Stimulated activated CD4-positive, alpha-beta T cell treated with anti-CD3 and anti-CD28 coated beads, TNF-alpha, amount 100 ng/mL, for 48 hours (primary cell): Measurements from ENCODE around the gene MTMR1.

Source experiments
- DNase-seq, 3 donors: peaks; one replicate each; pipeline ENCODE4 v3.0.0-alpha.2; 2020; ENCODE audit warnings: low read depth in 3 of 3

Gene MTMR1

DNA sequence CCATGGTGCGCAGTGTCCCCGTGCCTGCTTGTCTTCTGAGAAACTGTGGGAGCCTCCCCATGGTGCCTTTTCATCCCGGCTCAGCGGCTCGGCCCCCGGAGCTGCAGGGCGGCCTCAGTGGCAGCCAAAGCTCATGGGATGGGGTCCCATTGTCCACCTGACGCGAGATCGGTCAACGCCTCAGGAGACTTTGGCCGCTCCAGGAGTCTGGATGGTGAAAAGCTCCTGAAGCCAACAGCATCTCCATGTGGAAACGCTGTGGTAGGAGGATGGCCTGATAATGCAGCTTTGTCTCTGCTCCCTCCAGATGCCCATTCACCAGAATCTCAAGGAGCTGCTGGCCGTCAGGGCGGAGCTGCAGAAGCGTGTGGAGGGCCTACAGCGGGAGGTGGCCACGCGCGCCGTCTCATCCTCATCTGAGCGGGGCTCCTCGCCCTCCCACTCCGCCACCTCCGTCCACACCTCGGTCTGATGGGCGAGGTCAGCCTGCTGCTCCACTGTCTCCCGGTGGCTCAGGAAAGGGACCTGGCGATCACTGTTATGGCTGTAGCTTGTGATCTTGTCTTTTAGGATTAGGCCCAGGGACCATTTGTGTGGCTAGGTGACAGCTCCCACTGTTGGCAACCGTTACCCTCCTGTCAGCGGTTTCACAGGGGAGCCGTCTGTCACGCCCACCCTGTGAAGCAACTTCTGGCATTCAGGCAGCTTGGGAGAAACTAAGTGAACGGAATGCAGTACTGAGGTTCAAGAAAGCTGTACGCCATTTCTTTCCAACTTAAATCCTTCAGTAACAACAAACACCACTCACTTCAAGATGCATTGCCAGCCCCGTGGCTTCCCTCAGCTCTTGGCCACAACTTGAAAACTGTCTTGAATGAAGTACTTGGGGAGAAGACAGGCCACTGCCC is 69.3 kb downstream of the MTMR1 start:
- DNase-seq, result no peak

DNA sequence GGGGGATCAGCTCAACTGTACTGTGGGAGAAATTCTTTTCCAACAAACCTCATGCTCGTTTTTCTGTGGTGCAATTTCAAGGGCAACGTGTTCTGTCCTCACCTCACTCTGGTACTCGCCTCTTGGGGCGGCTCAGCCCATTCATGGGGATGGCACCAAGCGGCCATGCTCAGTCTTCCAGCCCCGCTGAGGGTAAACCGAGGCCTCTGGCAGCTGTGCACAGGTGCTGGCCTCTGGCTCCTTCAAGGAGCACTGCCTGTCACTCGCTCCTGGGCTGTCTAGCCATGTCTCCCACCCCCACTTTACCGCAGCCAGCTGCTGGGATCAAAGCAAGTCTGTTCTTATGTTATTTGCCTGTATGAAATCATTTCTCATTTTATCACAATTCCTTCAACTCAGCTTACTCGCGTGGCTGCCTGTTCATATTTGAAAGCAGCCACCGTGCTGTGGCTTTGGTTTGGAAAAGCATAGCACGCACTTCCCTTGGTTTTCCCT is 70.2 kb downstream of the MTMR1 start:
- DNase-seq, result no peak

DNA sequence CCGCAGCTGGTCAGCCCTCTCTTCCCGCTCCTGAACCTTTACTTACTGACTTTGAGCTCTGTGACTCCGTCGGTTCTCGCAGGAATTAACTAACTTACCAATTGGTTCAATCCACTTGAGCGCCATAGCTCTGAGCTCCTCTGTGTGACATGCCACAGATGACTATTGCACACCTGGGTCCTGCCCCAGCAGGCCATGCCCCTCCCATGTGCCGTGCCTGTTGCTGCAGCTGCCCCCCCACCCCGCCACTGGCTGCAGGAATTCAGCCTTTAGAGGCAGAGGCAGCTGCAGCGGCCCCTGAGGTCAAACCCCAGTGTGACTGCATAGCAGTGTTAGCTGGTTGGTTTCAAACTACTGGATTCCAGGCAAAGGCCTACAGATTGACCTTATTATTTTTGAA is 70.6 kb downstream of the MTMR1 start:
- no peak for DNase-seq

DNA sequence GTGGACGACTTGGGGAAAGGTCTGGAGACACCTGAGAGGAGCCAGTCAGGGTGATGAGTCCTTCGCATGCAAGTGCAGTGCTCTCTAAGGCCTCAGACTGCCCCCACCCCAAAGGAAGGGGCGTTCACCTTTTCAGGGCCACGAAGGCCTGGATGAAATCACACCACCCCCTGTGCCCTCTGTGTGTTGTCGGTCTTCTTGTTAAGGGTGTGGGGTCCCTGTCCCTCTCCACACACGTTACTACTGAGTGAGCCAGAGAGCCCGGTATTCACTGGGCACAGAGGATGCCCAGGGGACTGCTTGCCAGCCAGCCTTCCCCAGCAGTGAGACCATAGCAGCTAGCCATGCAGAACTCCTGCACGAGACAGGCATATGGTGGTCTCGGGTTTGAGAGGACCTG is 72.0 kb downstream of the MTMR1 start:
- DNase-seq, result no peak

DNA sequence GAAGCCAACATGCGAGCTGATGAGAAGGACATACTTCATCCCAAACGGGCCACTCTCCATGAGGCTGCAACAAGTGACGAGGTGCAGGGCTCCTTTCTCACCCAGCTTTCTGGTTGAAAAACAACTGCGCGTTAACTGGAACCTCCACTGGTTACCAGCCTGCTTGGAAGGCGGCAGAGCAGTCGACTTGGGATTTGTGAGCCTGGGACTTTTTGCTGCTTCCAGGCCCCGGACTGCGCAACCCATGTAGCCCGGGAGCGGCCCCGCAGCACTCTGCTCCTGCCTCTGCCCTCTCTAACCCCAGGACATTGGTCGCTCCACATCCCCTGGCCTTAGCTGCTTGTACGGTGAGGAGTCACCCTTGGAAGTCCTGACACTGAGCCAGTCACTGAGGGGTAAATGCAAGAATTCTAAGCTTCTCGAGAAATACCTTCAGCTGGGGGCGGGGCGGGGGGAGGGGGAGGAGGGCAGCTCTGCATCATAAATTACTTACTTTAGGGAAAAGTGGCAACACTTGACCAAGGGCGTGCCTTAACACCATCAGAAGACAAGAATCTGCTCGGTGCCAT is 72.7 kb downstream of the MTMR1 start:
- DNase-seq, result no peak

DNA sequence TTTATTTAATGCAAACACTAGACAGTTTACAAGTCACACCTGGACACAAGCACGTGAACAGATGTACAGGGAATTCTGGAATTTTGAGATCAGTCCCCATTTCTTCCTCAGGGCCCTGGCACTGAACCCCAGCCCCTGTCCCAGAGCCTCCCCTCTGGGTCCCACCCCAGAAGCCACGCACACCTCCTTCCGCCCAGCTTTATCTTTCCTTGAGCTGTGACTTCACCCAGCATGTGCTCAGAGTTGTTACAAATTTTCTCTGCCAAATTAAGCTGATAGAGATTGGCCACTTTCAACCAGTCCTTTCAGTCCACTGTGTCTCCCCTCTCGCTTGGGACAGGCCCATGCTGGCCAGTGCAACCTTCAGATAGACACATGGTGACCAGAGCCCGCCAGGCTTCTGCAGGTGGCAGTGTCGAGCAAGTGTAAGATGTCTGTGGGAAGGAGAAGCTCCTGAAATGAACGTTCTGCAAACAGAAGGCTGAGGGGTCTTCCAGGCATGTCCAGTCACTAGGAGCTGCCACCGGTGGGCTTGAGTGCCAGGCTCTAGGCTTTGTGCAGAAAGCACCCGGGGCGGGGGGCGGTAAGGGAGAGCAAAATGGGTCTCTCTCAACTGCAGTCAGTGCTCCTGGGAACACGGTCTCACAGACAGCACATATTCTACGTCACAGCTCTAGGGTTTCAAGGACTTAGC is 73.3 kb downstream of the MTMR1 start:
- DNase-seq, result no peak

DNA sequence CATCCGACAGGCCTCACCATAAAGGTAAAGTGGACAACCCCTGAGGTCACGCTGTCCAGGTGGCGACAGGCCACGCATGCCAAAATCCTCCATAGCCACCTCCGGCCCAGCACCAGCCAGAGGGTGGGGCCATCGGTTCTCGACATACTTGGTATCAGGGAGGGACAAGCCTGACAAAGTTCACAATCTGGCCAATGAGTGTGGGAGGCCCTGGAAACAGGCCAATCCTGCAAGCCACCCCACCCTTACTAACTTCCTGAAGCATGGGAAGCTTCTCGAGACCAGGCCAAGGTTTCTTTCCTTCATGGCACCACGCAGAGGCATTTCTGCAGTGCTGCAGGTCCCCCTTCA is 73.8 kb downstream of the MTMR1 start:
- DNase-seq, result no peak

DNA sequence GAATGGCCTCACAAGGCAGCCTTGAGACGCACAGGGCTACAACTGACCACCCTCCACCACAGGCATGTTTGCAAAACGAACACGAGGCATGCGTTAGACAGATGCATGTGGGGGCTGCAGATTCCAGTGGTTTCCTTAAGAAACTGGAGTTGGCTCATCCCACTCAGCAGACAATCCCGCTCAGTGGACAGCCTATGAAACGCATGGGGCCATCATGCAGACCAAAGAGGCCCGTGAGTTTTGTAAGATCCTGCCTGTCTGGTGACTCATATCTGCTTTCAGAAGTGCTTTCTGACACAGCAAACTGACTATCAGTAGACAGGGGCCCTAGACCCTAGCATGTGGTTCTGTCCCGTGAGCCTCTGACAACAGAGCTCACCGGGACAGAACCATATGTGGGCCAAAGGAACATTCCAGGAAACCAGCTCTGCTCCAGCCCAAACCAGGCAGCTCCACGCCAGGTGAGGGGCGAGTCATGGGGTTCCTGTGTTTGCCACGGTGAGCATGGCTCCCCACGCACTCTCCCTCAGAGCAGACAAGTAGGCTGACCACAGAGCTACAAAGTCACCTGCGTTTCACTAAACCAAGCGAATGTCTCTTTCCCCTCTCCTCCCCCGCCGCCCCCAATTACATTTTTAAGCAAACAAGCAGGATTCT is 74.4 kb downstream of the MTMR1 start:
- peak in 1 of 3 donors; percentile 10 for DNase-seq

DNA sequence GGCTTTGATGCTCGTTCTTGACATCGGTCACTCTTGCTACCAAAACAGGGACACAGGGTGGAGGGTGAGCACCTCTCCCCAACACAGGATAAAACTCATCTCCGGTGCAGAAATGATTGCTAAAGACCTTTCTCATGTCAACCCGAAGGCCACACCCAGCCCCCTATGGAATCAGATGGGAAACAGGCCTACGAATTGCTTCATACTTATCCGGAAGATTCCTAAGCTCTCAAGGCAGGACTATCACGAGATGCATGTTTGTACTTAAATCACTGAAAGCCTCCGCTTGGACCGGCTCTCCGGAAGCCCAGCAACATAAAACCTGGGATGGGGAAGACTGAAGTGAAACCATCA is 74.9 kb downstream of the MTMR1 start:
- DNase-seq, result no peak

DNA sequence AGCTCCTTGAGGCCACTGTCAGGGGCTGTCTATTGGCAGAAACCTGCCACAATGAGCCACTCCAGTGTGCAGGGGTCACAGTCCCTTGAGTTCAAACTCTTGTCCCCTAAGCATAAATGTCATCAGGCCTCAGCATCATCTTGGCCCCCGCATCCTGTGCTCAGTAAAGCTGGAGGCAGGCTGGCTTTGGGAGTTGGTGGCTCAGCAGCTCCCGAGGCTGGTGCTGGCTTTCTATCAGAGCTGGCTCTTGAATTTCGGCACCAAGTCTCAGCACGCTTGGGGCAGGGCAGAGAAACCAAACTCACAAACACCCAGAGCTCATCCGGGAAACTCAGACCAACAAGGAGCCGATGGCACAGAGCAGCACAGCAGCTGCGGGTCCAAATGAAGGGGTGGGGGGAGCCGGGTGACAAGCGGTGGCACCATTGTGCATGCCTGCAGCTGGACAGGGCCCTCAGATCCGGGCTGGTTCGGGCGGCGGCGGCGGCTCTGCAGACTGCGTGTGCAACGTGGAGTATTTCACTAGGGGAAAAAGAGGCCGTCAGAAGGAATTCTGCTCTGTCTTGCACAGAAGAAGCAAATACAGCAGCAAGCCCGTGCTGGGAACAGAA is 75.5 kb downstream of the MTMR1 start:
- DNase-seq, result no peak

DNA sequence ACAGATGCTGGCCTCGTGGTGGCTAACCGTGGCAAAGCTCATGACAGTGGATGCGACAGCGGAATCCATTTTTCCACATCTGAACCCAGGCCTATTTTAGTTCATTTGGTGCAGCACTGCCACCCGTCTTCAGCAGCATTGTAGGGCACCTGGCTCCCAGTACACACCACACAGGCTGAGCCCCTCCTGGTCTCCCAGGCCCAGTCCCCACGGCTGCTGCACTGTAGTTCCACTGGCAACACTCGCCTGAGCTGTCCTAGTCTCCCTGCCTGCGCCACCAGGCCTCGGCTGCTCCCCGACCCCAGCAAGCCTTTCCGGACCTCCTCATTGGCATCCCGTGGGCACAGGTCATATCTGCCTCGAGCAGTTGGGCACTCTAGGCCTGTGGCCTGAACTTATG is 76.2 kb downstream of the MTMR1 start:
- DNase-seq, result no peak

DNA sequence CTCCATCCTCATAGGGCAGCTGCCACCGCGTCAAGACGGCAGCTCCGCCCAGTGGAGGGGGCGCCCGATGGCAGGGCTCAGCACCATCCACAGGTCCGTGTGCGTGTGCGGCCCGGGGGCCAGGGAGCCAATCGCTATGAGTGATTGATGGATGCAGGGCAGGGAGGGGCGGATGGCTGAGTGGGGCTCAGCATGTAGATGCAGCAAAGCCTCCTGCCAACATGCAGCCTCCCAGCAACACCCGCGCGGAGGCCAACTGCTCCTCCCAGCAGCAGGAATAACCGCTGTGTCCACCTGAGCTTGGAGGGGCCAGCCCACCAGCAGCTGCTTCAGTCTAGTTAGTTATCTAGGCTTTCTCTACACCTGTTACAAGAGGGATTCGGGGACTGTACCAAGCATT is 77.4 kb downstream of the MTMR1 start:
- no peak for DNase-seq

DNA sequence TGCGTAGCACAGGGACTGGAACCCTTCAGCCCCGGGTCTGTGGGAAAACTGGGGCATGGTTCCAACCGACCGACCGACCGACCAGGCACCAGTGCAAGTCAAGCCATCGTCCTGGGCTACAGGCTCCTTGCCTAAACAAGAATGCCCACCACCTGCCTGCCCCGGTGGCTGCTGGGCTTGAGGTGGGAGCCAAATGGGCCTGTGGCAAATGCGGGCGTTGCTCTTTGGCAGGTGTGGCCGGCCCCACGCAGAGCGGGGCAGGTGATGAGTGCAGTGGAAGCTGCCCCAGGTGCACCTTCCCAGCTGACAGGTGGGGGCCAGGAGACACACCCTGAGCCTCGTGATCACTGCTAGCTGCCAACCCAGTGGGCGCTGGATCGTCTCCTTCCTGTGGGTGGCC is 77.9 kb downstream of the MTMR1 start:
- DNase-seq, result no peak

DNA sequence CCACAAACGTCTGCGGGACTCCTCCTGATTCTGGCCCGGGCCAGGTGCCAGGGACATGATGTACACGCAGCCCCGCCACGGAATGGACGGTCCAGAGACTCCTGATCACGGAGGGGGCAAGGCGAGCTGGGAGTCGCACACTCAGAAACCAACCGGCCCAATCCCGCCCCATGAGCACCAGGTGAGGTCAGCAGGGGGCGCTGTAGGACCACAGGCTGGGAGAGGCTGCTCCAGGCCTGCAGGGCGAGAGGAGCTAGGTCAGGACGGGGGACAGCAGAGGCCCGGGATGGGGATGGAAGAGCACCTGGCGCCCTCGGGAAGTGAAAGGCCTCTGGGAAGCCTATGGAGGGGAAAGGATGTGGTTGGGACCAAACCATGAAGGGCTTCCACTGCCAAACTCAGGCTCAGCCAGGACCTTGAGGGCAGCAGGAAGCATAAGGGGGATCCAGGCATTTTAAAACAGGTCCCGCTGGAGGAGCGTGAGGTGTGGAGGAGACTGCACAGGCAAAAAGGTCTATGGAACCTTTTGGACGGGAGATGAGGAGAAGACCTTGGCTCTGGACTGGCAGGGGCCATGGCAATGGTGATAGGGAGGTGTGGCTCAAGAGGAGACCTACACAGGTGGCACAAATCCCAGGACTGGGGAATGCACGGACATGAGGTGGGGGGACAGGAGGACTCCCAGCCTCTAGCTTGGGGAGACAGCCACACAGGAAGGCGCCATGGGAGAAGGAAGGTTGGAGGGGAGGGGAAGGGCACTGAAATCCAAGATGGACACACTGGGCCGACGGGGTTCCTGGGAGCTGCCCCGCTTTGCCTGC is 79.2 kb downstream of the MTMR1 start:
- peak; percentile 58 to 81 (median 61) for DNase-seq

DNA sequence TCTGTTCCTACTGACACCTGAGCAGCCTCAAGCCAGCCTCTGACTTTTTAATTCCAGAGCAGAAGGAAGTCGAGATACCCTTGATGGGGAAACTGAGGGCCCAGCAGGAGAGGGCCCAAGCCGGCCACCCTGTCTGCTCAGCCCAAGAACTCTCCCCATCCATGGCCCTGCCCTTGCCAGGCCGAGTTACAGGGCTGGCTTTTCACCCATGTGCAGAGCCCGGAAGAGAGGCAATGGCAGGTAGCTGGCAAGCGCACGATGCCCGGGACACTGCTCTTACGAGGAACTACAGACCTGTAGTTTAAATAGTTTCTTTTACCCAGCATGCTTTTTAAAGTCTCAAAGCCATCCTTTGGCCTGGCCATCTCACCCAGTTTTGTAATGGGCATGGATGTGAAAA is 79.9 kb downstream of the MTMR1 start:
- DNase-seq, result no peak

DNA sequence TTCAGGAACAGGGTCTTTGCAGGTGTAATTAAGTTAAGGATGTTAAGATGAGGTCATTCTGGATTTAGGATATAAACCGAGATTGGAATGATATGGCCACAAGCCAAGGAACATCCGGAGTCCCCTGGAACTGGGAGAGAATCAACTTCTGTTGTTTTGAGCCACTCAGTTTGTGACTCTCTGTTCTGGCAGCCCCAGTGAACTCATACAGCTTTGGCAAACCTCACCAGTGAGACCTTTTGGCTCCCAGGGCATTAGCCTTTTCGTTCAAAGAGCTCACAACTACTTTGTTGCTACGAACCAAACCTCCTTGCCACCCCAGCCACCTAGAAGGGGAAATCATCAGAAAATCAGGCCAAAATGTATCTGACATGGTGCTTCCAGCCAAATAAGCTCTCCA is 80.4 kb downstream of the MTMR1 start:
- no peak for DNase-seq

DNA sequence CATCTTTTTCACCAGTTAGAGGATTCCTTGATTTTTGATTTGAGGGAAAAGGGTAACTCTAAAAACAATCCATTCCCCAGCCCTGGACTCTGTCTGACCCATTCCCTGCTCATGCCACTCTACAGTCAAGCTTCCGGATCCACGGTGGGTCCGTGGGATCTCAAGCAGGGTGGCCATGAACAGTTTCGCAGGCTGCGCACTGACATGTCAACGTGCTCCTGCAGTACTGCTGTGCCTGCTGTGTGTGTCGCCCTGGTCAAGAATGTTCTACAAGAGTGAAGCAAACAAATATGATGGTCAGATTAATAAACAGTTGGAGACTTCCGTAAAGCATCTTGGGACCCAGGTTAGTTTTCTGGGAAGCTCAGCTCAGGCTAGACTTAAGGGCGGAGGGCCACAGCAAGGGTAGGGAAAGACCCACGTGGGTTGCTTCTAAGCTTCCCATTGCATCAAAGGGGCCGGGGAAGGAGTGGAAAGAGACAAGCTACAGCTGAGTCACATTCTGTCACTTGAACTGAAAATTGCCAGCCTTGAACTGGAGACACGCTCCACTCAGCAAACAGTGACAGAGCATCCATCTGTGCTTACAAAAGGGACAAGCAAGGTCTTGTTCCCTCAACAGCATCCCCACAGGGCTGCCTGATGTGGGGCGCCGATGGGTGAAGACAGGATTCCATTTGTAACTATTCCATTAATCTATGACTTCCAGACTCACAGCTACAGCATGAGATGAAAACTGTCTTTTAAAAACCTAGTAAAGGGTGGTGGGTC is 81.8 kb downstream of the MTMR1 start:
- no peak for DNase-seq

DNA sequence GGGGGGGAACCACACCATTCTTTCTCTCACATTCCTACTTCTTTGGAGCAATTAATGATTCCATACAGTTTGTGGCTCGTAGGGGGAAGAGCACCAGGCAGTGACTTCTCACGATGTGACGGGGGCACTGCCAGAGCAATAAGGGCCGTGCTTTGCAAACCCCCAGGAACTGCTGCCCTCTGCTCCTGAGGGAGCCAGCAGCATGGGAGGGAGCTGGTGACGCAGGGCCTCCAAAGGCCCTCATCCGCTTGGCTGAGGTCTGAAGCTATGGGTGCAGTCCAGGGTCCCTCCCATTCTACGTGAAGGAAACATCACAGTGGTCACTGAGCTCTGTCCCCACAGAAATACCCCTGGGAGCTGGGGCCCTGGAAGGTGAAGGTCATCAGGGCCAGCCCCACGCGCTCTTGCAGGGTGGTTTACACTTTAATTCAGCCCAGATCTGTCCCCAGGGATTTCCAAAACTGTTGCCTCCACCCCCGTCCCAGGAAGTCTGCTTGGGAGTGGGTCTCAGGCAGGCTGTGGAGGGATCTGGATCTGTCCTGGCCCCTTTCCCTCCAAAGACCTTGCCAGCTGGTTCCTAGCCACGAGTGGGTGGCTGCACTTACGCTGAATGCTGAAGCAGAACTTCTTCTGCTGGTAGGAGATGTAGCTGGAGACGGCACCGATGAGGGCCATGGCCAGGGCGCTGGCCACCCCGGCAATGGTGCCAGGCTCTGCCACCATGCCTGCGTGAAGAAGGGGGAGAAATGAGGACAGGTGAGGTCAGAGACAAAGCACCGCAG is 82.6 kb downstream of the MTMR1 start:
- DNase-seq, result no peak

DNA sequence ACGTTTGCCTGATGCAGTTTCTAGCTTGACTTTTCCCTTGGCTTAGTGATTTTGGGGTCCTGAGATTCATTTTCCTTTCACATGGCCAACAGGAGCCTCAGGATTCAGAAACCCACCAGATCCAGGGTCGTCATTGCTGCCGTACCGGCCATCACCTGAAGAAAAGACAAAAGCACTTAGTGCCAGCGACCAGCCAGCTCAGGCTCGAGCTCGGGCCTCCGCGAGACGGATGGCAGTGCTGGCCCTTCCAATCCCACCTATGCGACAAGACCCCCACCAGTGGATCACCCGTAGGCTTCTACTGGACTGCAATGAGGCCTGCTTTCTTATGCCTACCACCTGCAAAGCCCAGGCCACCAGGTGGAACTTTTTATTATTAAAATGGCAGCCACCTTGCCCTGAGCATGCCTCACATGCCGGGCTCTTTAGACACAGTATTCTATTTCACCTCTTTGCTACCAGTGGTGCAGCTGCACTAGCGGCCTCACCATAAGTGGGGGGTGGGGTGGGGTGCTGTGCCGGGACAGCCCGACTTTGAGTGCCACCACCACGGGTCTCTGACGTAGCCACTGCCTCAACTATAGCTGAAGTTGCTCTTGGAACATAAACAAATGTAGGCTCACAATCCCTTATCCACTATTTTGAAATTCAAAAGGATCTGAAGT is 84.3 kb downstream of the MTMR1 start:
- no peak for DNase-seq
